Retinal pigment epithelial cell (primary cell): ENCODE data around the gene SPHK2.

ENCODE experiments used
- DNase-seq: peaks from one replicate; pipeline ENCODE4 v3.0.0-alpha.2; 2010; ENCODE audit warnings: low read depth
- H3K4me3 ChIP-seq: 2 replicates; pipeline ENCODE4 v1.5.1; 2011; ENCODE audit warnings: mild to moderate bottlenecking, low read length, control low read depth, moderate library complexity
- CTCF ChIP-seq: conservative IDR thresholded peaks from 2 replicates; pipeline ENCODE4 v1.5.1; 2011; ENCODE audit warnings: low read depth, low read length, control low read depth, inconsistent platforms

The SPHK2 gene

GRCh38 chr19:48613024-48613851 is 6.1 kb upstream of the SPHK2 start:
- no peak overlapping the region for H3K4me3 ChIP-seq
- no peak for DNase-seq
- no peak for TF ChIP-seq CTCF

- H3K4me3 ChIP-seq: no peak overlapping the region
- TF ChIP-seq CTCF: no peak
- no peak for DNase-seq
Measured at GRCh38 chr19:48613852-48614435, 5.4 kb upstream of the SPHK2 start.

- no peak for TF ChIP-seq CTCF
- no peak within 1 kb of the TSS for H3K4me3 ChIP-seq
- DNase-seq: no peak
Measured at GRCh38 chr19:48614436-48615230, 4.7 kb upstream of the SPHK2 start, which contains the start of gene FAM83E. Gene FAM83E (minus strand): TSS chr19:48615076. CDS start chr19:48613372, 1,704 bp downstream.

GRCh38 chr19:48615231-48616040 is 3.9 kb upstream of the SPHK2 start:
- H3K4me3 ChIP-seq: no peak overlapping the region
- no peak for DNase-seq
- no peak for TF ChIP-seq CTCF

GRCh38 chr19:48616041-48616436 is 3.3 kb upstream of the SPHK2 start:
- TF ChIP-seq CTCF: no peak
- DNase-seq: no peak
- H3K4me3 ChIP-seq: no peak overlapping the region

- TF ChIP-seq CTCF: no peak
- no peak for DNase-seq
- H3K4me3 ChIP-seq: peak overlapping the region; percentile 100
Measured at GRCh38 chr19:48616491-48617056, 2.7 kb upstream of the SPHK2 start.
